GM21360 (cell line): ENCODE data around the gene BRD3OS.
"Not testable (repeated sequence)": the region's sequence is repeated elsewhere in the genome, so short reads cannot be mapped to it uniquely, and the experiment has no call there.

ENCODE experiments used
- ATAC-seq: cut with Tn5 transposase; IDR thresholded peaks from one replicate; pipeline ENCODE4 v1.9.1; 2021; ENCODE audit warnings: mild to moderate bottlenecking, moderate library complexity; ENCODE audit not compliant: unreplicated experiment

The BRD3OS gene

DNA sequence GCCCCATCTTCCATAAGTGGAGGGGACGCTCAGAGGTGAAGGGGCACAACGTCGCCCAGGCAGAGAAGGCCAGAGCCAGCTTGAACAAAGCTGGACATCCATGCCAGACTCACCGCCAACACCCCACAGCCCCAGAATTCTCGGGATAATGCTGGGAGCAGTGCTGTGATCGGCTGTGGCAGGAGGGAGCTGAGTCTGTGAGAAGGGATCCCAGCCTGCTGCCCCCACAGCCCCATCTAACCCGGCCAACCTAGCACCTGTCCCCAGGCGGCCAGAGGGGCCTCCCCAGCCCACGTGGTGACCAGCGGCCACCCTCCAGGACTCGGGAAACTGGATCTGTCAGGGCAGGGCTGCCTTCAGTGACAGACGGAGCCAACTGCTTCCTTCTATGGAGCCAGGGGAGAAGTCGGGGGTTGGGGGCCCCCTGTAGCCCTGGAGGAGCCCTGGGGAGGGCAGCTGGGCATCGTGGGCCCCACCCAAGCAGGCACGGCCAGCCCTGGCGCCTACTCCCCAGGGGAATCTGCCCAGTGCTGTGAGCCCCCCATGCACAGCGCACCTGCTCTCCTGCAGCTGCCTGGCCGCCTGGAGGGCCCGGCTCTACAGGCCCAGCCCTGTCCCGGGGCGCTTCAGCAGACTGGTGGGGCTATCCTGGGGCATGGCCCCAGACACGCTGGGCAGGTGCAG, 36.5 kb downstream of the BRD3OS start:
- ATAC-seq: no peak

DNA sequence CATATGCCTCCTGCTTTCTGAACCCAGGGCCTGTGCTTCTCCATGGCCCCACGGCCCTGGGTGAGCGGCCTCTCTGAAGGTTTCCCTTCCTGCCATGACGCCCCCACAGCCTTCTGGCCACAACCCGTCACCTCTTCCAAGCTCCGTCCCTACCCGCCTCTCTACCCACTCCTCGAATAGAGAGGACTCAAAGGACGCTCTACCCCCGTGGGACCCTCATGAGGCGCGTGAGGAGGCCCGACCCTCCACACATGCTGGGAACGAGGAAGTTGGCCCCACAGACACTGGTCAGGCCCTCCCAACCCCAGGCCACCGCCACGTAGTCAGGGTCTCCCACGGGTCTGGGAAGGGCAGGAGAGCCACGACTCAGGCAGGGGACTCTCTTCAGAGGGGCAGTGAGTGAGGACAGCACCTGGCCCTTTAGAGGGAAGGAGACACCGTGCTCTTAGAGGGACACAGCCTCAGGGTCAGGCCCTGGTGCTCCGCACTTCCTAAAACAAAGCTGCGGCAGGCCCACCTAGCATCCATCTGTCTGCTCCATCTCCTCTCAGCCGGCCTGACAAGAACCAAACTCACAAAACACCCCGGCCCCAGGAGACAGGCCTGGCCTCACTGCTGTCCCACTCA, 37.3 kb downstream of the BRD3OS start:
- ATAC-seq: no peak

DNA sequence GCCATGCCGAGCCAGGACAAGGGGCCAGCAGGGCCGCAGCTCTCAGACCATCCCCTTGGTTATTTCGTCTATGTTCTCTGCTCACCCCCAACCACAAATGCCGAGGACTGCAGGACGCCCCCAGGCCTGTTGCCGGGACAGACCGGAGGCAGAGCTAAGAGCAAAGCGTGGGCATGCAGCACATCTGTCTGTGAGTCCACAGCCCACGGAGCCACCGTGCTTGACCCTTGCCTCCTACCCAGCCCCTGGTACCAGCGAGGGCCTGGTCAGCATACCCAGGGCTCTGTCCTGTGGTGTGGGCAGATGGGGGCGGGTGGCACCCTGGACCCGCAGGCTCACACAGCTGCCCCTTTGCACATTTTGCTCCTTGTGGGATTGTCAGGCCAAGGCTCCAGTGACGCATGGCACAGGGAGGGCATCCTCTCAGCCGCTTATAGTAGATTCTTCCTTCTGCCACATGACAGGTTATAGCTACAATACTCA, 37.8 kb downstream of the BRD3OS start:
- ATAC-seq: no peak

DNA sequence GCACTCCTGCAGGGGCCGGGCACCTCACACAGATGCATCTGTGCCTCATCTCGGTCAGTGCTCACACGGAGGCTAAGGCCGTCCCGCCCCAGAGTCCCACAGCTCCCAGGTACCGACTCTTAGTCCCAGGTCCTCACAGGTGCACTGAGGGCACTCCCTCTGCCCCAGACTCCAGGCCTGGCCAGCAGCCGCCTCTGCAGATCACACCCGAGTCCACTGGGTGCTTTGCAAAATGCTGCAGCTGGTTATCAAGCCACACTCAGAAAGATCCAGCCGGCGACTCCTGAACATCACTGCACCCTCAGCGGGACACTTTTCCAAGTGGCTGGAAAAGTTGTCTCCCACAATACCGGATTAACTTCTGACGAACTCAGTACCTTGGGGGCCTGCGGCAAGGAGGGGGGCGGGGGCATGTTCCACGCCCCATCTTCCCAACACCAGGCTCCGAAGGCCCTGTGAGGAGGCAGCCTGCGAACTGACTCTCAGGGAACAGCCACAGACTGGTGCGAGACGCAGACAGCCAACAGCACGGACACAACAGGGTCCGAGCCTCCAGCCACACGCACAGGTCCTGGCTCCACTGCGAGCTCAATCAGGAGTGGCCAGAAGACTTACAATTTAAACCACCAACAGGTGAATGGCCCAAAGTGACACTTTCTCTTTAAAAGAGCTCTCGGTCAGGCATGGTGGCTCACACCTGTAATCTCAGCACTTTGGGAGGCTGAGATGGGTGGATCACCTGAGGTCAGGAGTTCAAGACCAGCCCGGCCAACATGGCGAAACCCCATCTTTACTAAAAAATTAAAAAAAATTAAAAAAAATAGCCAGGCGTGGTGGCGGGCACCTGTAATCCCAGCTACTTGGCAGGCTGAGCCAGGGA, 38.5 kb downstream of the BRD3OS start:
- no peak for ATAC-seq

DNA sequence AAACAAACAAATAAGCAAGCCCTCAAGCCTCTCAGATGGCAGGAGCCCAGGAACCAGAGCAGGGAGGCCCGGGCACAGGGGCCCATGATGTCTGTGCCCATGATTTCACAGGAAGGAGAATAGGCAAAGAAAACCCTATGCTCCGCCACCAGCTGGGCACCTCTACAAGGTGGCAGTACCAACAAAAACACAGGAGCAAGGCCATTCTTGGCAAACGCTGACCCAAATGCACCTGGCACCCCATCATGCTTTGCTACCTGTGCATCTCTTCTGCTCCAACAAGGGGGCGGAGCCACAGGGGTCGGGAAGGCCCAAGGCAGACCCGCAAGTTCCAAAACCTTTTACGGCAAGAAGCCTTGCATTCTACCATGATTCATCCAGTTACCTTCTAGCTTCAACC, 39.4 kb downstream of the BRD3OS start:
- no peak for ATAC-seq

DNA sequence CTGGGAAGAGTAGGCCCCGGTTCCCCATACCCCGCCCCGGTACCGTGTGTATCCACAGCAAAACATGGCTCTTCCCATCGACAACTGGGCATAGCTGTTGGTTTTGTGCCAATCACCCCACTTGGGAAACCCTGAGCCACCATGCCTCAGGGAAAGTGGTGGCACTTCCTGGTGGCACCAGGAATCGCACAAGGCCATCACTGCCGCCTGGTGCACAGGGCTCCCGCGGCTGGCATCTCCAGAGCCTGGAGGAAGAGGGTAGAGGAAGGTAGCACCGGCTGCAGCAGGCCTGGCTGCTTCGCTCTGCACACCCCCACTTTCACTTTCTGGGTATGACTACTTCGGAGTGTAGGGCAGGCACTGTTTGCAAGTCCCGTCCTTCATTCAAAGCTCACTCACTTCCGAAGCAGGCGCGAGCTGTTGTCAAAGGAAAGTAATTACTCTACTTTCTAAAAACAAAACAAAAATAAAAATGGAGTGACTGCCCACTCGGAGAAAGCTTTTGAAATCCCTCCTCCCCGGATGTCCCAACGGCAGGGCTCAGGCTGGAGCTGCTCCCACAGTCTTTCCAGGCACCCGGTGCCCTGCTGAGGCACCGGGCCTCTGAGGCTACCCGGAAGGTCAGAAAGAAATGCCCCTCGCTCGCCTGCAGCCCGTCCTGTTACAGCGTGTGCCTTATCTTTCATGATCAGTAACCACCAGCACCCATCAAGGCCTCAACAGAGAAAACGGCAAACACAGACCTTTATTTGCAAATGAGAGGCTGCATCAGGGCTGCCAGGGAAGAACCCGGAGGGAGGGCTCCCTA, 40.5 kb downstream of the BRD3OS start:
- ATAC-seq: no peak

DNA sequence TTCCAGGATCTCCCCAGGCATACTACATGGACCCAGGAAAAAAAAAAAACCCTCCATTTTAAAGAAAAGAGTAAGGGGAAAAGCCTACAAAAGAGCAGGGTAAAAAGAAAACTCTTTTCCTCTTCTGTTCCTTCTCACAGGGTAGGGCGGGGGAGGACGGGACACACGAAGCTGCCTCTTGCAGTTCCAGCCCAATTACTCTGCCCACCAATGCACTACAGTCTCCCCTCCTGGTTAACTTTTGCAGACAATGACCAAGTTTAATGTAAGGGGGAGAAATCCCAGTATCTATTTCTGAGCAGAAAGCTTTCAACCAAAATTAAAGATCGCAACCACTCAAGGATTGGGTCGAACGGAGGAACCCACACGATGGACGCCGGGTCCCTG, 41.2 kb downstream of the BRD3OS start:
- ATAC-seq: no peak

DNA sequence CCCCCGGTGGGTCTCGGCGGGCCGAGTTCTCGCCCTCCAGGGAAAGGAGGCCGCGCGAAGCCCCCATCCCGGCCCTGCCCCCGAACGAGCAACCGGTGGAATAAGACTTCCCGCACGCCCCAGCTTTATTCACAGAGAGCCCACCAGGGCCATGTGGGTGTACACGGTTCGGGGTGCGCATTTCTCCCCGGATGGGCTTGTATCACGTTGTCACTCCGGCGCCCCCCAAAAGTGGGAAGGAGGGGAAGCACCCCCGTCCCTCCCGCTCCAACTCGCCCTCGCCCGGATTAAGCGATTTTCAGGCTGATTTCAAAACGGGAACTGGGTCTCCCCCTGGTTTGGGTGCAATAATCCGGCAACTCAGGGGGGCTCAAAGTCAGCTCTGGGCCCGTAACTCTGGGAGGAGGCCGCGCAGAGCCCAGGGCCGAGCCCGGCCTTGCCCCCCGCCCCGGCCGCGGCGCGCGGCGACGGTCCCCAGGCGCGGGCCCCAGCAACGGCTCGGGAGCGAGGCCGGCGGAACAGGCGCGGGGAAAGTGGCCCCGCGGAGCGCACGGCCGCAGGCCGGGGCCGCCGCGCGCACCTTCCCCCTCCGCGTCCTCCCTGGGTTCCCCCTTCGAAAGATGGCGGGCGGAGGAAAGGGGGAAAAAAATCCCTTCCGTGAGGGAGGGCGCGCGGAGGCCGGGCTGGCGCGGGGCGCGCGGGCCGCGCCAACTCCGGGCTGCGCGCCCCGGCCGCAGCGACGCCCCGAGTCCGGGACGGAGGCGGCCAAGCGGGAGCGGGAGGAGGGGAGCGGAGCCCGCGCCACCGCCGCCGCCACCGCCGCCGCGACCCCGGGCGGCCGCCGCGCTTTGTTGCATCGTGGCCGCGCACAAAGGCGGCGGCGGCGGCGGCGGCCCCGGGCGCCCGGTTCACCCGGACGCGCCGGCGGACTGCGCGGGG, 41.9 kb downstream of the BRD3OS start:
- peak; percentile 11 for ATAC-seq

DNA sequence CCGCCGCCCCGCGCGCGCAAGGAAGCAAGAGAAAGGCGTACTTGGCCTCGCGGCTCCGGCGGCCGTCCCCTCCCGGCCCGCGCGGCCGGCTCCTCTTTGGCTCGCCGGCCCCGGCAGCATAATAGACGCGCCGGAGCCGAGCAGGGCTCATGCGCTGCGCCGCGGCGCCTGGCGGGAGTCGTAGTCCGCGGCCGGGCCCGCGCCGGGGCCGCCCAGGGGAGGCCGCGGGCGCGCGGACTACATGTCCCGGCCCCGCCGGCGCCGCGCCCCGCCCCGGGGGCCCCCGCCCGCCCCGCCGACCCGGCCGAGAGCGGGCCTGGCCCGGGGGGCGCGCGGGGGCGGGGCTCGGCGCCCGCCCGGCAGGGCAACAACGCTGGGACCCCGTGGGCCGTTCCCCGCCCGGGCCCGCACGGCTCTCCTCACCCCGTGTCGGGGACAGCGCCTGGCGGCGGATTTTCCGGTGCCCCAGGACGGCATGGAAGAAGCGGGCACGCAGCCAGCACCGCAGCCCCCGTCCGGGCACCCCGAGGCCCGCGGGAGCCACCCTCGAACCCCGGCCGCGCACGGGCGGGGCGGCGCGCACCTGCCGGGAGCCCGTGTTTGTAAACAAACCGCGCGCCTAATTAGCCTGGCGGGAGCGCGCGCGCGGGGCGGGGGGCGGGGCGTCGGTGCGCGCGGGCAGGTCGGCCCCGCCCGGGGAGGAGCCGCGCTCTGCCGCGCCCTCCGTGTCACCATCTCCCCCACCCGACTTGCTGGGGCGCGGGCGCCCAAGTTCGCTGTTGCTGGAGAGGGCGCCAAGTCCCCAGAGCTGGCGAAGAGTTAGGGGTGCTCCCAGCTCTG, 42.8 kb downstream of the BRD3OS start, which contains the start of gene BRD3:
TSS of gene BRD3 (minus strand) at position 123 of the 840 bp plus-strand sequence. CDS start 14,549 bp downstream, outside the sequence.
- ATAC-seq: peak; percentile 63

DNA sequence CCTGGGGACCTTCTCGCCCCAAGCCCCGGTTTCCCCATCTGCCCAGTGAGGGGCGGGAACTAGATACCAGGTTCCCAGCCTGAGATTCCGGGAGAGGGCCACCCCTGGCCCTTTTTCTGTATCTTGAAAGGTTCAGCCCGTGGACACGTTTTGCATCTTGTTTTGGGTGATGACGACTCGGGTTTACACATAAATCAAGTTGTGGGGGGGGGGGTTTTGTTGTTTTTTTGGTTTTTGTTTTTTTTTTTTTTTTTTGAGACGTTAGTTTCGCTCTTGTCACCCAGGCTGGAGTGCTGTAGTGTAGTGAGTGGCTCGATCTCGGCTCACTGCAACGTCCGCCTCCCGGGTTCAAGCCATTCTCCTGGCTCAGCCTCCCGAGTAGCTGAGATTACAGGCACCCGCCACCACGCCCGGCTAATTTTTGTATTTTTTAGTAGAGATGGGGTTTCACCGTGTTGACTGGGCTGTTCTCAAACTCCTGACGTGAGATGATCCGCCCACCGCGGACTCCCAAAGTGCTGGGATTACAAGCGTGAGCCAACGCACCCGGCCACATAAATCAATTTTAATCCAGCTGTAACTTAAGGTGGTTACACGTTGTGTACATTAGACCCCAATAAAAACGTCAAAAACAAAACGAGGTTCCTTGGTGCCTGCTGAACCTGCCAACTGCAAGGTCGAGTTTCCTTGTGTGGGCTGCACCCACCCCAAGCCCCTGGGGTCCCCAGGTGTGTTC, 43.6 kb downstream of the BRD3OS start:
- ATAC-seq: no peak

DNA sequence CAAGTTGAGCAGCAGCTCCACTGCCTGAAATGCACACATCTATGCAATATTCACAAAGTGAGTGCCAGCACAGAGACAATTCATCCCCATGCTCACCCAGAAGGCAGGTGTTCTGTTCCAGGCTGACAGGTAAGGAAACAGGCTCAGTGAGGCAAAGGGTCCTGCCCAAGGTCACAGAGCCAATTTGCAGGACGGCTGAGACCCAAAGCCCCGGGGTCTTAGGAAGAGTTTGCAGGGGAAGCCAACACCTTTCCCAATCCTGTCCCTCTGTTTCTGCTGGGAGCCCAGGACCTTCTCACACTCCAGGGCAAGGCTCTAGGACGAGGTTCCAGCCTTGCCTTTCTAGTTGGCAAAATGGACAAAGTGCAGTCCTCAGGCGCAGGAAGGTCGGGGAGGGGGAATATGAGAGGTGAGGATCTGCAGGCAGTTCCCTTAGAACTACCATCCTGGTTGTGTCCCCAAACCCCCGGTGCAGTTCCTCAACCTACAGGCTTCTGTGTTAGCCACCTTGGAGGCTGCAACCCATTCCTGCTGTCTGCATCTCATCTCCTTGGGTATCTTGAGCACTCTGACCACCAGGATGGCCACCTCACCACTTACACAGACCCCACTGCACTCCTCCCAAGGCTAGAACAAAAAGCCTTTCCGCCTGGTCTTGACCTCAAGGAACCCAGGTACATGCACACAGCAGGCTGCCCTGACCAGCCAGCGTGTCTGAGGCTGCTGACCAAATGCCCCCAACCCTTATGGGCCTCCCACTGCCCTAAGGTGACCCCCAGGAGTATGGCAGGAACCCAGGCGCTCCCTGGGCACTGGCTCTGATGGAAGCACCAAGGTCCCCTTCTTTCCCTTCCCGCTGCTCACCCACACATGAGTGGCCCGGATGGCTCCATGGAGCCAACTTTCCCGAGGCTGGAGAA, 44.5 kb downstream of the BRD3OS start:
- no peak for ATAC-seq

DNA sequence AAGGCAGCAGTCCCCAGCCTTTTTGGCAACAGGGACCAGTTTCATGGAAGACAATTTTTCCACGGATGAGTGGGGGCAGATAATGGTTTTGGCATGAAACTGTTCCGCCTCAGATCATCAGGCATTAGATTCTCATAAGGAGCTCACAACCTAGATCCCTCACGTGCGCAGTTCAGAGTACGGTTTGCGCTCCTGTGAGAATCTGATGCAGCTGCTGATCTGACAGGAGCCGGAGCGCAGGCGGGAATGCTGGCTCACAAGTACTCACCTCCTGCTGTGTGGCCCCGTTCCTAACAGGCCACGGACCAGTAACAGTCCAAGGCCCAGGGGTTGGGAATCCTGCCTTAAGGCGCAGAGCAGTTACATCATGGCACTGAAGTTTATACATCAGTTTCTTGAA, 45.9 kb downstream of the BRD3OS start:
- no peak for ATAC-seq

DNA sequence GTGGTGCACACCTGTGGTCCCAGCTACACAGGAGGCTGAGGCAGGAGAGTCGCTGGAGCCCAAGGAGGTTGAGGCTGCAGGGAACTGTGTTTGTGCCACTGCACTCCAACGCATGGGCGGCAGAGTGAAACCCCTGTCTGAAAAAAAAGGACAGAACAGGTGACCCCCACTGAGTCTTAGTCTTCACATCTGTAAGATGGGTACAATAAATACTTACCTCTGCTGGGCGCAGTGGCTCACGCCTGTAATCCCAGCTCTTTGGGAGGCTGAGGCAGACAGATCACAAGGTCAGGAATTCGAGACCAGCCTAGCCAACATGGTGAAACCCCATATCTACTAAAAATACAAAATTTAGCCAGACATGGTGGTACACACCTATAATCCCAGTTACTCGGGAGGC, 47.4 kb downstream of the BRD3OS start:
- ATAC-seq: not testable (repeated sequence)

DNA sequence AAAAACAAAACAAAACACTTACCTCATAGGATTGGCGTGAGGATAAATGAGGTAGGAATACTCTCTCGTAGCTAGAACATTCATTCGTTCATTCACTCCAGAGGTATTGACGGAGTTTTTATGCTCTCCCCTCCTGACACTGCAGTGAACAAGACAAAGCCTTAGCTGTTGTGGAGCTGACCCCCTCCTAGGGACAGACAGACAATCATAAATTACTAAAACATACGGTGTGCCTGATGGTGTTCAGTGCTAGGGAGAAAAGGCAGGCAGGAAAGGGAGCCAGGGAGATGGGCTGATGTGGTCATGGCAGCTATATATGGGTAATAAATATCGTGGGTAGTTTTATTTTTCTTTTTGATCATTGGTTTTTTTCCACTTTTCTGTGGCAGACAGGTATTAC, 48.2 kb downstream of the BRD3OS start:
- ATAC-seq: no peak

DNA sequence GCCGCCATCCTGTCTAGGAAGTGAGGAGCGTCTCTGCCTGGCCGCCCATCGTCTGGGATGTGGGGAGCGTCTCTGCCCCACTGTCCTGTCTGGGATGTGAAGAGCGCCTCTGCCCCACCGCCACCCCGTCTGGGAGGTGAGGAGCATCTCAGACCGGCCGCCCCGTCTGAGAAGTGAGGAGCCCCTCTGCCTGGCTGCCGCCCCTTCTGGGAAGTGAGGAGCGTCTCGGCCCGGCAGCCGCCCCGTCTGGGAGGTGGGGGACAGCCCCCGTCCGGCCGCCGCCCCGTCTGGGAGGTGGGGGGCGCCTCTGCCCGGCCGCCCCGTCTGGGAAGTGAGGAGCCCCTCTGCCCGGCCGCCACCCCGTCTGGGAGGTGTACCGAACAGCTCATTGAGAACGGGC, 50.4 kb downstream of the BRD3OS start:
- not testable (repeated sequence) for ATAC-seq

DNA sequence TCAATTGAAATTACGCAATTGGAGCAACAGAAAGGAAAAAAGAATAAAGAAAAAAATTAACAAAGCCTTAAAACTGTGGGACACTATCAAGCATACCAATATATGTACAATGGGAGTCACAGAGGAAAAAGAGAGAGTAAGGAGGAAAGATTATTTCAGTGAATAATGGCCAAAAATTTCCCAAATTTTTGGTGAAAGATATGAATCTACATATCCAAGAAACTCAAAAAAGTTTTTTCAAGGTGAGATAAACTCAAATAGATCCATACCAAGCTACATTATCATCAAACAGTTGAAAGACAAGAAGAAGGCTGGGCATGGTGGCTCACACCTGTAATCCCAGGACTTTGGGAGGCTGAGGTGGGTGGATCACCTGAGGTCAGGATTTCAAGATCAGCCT, 51.4 kb downstream of the BRD3OS start:
- ATAC-seq: no peak
